ENCODE data around the gene ACSF2.

The ACSF2 gene

GRCh38 chr17:50498021-50498874, 72.2 kb downstream of the ACSF2 start:
- DNase-seq (ENCODE audit: low spot score), result no peak
- no peak overlapping the region for H3K27ac ChIP-seq

DNA sequence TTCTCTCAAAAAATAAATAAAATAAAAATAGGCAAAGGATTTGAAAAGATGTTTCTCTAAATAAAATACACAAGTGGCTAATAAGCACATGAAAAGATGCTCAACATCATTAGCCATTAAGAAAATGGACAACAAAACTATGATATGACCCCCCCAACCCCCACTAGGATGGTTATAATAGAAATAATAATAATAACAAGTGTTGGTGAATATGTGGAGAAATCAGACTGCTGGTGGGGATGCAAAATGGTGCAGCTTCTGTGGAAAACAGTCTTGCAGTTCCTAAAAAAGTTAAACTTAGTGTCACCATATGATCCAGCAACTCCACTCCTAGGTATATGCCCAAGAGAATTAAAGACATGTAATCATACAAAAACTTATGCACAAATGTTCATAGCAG, 73.3 kb downstream of the ACSF2 start:
- TF ChIP-seq, protein P1, sequence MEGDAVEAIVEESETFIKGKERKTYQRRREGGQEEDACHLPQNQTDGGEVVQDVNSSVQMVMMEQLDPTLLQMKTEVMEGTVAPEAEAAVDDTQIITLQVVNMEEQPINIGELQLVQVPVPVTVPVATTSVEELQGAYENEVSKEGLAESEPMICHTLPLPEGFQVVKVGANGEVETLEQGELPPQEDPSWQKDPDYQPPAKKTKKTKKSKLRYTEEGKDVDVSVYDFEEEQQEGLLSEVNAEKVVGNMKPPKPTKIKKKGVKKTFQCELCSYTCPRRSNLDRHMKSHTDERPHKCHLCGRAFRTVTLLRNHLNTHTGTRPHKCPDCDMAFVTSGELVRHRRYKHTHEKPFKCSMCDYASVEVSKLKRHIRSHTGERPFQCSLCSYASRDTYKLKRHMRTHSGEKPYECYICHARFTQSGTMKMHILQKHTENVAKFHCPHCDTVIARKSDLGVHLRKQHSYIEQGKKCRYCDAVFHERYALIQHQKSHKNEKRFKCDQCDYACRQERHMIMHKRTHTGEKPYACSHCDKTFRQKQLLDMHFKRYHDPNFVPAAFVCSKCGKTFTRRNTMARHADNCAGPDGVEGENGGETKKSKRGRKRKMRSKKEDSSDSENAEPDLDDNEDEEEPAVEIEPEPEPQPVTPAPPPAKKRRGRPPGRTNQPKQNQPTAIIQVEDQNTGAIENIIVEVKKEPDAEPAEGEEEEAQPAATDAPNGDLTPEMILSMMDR (IDR thresholded peaks at IDR 0.05), result no peak
- no peak for DNase-seq (ENCODE audit: low spot score)
- no peak overlapping the region for H3K4me3 ChIP-seq
- no peak overlapping the region for H3K27ac ChIP-seq

More at GRCh38 chr17:50498021-50498874, 72.2 kb downstream of the ACSF2 start:
- no peak overlapping the region for H3K4me3 ChIP-seq
- TF ChIP-seq, protein P1 (IDR thresholded peaks at IDR 0.05), result no peak

DNA sequence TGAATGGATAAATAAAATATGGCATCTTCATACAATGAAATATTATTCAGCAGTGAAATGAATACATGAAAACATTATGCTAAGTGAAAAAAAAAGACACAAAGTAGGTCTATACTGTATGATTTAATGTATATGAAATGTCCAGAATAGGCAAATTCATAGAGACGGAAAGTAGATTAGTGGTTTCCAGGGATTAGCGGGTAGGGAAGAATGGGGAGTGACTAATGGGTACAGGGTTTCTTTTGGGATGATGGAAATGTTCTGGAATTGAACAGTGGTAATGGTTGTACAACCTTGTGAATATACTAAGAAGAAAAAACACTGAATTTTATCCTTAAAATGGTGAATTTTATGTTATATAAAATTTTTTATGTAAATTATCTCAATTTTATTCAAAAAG, 73.7 kb downstream of the ACSF2 start:
- Histone ChIP-seq H3K4me3 (no peak overlapping the region), H3K27ac (no peak overlapping the region)
- DNase-seq (ENCODE audit: low spot score), result no peak
- TF ChIP-seq, protein P1 (IDR thresholded peaks at IDR 0.05), result no peak

GRCh38 chr17:50501054-50501453, 75.0 kb downstream of the ACSF2 start:
- Histone ChIP-seq H3K4me3 (no peak overlapping the region), H3K27ac (no peak overlapping the region)
- TF ChIP-seq, protein P1 (IDR thresholded peaks at IDR 0.05), result no peak
- no peak for DNase-seq (ENCODE audit: low spot score)

- TF ChIP-seq, protein P1 (IDR thresholded peaks at IDR 0.05), result no peak
- DNase-seq (ENCODE audit: low spot score), result no peak
- Histone ChIP-seq H3K27ac (no peak overlapping the region), H3K4me3 (no peak overlapping the region)
Measured at GRCh38 chr17:50502301-50502990, 76.4 kb downstream of the ACSF2 start.

- Histone ChIP-seq H3K4me3 (no peak overlapping the region), H3K27ac (no peak overlapping the region)
- TF ChIP-seq, protein P1 (IDR thresholded peaks at IDR 0.05), result no peak
- no peak for DNase-seq (ENCODE audit: low spot score)
Measured at GRCh38 chr17:50505591-50506130, 79.6 kb downstream of the ACSF2 start.

Data from coronary artery (tissue), 2 donors.